Measurements from ENCODE around the gene TRHDE.

GRCh38 chr12:72295101-72295500 is 22.9 kb downstream of the TRHDE start:
- TF ChIP-seq CTCF (IDR thresholded peaks at IDR 0.05), result no peak
- TF ChIP-seq POLR2A (IDR thresholded peaks at IDR 0.05), result no peak

Data from testis (tissue), 2 donors.